ENCODE results near the gene ARPC5L. TPM values are rescaled to one million over a fixed set of nuclear protein-coding genes. Genes with fewer than 3 reads are reported as not detected.

ARPC5L gene
- total and polyA plus RNA-seq, 2 of the 13 experiments (the other 11 are each of a cell fraction or from before 2014, with no cell fraction given), result 29.9 to 33.8 TPM

DNA sequence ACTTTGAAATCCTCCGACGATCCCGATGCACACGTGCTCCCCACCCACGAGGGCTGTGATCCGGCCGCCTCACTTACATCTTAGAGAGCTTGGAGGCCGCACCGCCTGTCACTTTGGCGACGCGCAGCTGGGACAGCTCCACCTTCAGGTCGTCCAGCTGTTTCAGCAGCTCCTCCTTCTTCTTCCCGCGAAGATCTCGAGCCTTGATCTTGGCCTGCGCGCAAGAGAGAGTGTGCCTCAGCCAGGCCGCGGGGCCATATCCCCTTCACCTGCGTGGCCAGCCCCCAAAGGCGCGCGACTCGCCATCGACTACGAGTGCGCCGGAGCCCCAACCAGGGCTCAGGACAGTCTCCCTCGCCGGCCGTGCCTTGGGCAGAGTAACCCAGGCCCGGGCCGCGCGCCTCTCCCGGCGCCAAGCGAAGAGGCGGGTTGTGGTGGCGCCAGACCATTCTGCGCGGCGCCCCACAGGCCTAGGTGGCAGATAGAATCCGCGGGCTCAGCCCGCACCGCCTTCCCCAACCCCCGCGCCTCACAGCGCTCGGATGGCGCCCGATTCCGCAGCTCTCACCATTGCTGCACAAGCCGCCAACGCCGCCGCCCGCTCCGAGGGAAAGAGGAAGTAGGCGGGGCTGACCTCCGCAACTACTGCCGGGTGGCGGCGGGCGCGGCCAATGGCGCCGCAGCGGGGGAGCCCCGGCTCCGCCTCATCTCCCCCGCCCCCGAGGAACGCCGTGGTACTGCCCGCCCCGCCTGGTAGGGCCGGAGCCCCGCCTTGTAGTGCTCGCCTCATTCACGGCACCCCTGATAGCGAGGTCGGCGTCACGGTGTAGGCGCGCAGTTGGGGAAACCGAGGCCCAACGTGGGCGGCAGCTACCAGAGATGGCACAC is at the start of gene ARPC5L, which contains the start of gene RPL35 (continued):
- TF ChIP-seq PRDM4 (CRISPR knock-in tag; IDR thresholded peaks at IDR 0.05; ENCODE audit: borderline replicate concordance), result no peak
- TF ChIP-seq ZFP36L1 (CRISPR knock-in tag; IDR thresholded peaks at IDR 0.05), result peak; percentile 26; the same call in 1 of the 2 replicates
- 0 out of 2 replicates have a peak, but pooled peaks have one; percentile 68 for TF ChIP-seq ZNF746 (CRISPR knock-in tag; IDR thresholded peaks at IDR 0.05)
- TF ChIP-seq ARNT (IDR thresholded peaks at IDR 0.05), result no peak
- peak in 1 of 2 experiments; percentile 78; a peak in 2 of 4 replicates for TF ChIP-seq KLF16 (CRISPR knock-in tag; IDR thresholded peaks at IDR 0.05)
- TF ChIP-seq ZNF138 (CRISPR knock-in tag; IDR thresholded peaks at IDR 0.05; ENCODE audit: low read depth), result peak; percentile 80; the same call in 1 of the 2 replicates
- peak; percentile 90; the same call in 1 of the 2 replicates for TF ChIP-seq ZNF430 (CRISPR knock-in tag; IDR thresholded peaks at IDR 0.05)
- TF ChIP-seq, protein P1, sequence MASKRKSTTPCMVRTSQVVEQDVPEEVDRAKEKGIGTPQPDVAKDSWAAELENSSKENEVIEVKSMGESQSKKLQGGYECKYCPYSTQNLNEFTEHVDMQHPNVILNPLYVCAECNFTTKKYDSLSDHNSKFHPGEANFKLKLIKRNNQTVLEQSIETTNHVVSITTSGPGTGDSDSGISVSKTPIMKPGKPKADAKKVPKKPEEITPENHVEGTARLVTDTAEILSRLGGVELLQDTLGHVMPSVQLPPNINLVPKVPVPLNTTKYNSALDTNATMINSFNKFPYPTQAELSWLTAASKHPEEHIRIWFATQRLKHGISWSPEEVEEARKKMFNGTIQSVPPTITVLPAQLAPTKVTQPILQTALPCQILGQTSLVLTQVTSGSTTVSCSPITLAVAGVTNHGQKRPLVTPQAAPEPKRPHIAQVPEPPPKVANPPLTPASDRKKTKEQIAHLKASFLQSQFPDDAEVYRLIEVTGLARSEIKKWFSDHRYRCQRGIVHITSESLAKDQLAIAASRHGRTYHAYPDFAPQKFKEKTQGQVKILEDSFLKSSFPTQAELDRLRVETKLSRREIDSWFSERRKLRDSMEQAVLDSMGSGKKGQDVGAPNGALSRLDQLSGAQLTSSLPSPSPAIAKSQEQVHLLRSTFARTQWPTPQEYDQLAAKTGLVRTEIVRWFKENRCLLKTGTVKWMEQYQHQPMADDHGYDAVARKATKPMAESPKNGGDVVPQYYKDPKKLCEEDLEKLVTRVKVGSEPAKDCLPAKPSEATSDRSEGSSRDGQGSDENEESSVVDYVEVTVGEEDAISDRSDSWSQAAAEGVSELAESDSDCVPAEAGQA (IDR thresholded peaks at IDR 0.05; ENCODE audit: low read depth), result no peak
- TF ChIP-seq, protein P1 (CRISPR knock-in tag; IDR thresholded peaks at IDR 0.05; ENCODE audit: borderline replicate concordance), result peak; percentile 55
- TF ChIP-seq ZNF136 (CRISPR knock-in tag; IDR thresholded peaks at IDR 0.05; ENCODE audit: low read depth), result no peak
- no peak for TF ChIP-seq TCF7L2 (IDR thresholded peaks at IDR 0.05; ENCODE audit: low read depth, low read length)
- no peak for TF ChIP-seq ZNF775 (CRISPR knock-in tag; IDR thresholded peaks at IDR 0.05; ENCODE audit: borderline replicate concordance)
- TF ChIP-seq, protein P2, sequence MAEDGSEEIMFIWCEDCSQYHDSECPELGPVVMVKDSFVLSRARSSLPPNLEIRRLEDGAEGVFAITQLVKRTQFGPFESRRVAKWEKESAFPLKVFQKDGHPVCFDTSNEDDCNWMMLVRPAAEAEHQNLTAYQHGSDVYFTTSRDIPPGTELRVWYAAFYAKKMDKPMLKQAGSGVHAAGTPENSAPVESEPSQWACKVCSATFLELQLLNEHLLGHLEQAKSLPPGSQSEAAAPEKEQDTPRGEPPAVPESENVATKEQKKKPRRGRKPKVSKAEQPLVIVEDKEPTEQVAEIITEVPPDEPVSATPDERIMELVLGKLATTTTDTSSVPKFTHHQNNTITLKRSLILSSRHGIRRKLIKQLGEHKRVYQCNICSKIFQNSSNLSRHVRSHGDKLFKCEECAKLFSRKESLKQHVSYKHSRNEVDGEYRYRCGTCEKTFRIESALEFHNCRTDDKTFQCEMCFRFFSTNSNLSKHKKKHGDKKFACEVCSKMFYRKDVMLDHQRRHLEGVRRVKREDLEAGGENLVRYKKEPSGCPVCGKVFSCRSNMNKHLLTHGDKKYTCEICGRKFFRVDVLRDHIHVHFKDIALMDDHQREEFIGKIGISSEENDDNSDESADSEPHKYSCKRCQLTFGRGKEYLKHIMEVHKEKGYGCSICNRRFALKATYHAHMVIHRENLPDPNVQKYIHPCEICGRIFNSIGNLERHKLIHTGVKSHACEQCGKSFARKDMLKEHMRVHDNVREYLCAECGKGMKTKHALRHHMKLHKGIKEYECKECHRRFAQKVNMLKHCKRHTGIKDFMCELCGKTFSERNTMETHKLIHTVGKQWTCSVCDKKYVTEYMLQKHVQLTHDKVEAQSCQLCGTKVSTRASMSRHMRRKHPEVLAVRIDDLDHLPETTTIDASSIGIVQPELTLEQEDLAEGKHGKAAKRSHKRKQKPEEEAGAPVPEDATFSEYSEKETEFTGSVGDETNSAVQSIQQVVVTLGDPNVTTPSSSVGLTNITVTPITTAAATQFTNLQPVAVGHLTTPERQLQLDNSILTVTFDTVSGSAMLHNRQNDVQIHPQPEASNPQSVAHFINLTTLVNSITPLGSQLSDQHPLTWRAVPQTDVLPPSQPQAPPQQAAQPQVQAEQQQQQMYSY (CRISPR knock-in tag; IDR thresholded peaks at IDR 0.05), result peak; percentile 37; the same call in 1 of the 2 replicates
- TF ChIP-seq YEATS4 (CRISPR knock-in tag; IDR thresholded peaks at IDR 0.05; ENCODE audit: borderline replicate concordance), result peak; percentile 98
- TF ChIP-seq ARNT2 (CRISPR knock-in tag; IDR thresholded peaks at IDR 0.05; ENCODE audit: low read depth), result peak; percentile 92
- TF ChIP-seq KMT2A (CRISPR knock-in tag; IDR thresholded peaks at IDR 0.05), result peak; percentile 61; the same call in 1 of the 2 replicates
